DND-41 (cell line): ENCODE results near the gene CEL.

Experiments used
- CTCF ChIP-seq: IDR thresholded peaks from 2 replicates; pipeline ENCODE4 v1.5.1; 2012; ENCODE audit warnings: borderline replicate concordance, low read length, moderate library complexity, mild to moderate bottlenecking; ENCODE audit not compliant: poor library complexity, severe bottlenecking; ENCODE audit errors: extremely low read depth
- EZH2 ChIP-seq: IDR thresholded peaks from 3 replicates; pipeline ENCODE4 v1.6.1; 2012; ENCODE audit warnings: borderline replicate concordance, low read depth, mild to moderate bottlenecking, moderate library complexity, low read length, inconsistent platforms; ENCODE audit not compliant: severe bottlenecking

GRCh38 chr9:133098104-133098754, 36.4 kb downstream of the CEL start:
- TF ChIP-seq CTCF (no peak), EZH2 (no peak)
